HepG2 (cell line): ENCODE measurements around the gene DUS1L. TPM values are rescaled to one million over a fixed set of nuclear protein-coding genes. Genes with fewer than 3 reads are reported as not detected.

Source experiments
- AGO2 ChIP-seq: fragments of 200-400 bp; formaldehyde crosslinking; optimal IDR thresholded peaks from 2 replicates; pipeline ENCODE3; 2017; ENCODE audit warnings: mild to moderate bottlenecking, low read depth, low read length, moderate library complexity
- EEA1 ChIP-seq: sonication (generic); formaldehyde crosslinking; IDR thresholded peaks from 2 replicates; pipeline ENCODE4 v1.5.1; 2020; ENCODE audit warnings: mild to moderate bottlenecking, missing genetic modification reagents, borderline replicate concordance
- ELF1 ChIP-seq: sonication (generic); formaldehyde crosslinking; IDR thresholded peaks from 2 replicates; pipeline ENCODE4 v1.4.0; 2020; ENCODE audit warnings: missing genetic modification reagents
- ETV5 ChIP-seq: IDR thresholded peaks from 2 replicates; pipeline ENCODE4 v1.6.1; 2018; ENCODE audit warnings: missing biosample characterization, missing genetic modification reagents, inconsistent platforms, borderline replicate concordance
- FOXJ3 ChIP-seq: sonication (generic); formaldehyde crosslinking; IDR thresholded peaks from 2 replicates; pipeline ENCODE4 v1.4.0; 2020; ENCODE audit warnings: missing genetic modification reagents, mild to moderate bottlenecking, borderline replicate concordance
- KLF15 ChIP-seq: sonication (generic); formaldehyde crosslinking; IDR thresholded peaks from 2 replicates; pipeline ENCODE4 v1.8.1; 2023; ENCODE audit warnings: borderline replicate concordance, mild to moderate bottlenecking, inconsistent platforms, missing genetic modification reagents, mixed read lengths
- LCORL ChIP-seq, 2 experiments: fragments of 450-650 bp in 1 of 2; sonication (generic) in 1 of 2; formaldehyde crosslinking in 1 of 2; IDR thresholded peaks; 2 replicates each; pipeline versions ENCODE4 v1.5.0 to v1.6.1; 2017 to 2020; ENCODE audit warnings: antibody characterized with exemption in 1 of 2, missing genetic modification reagents in 1 of 2
- NFYC ChIP-seq: IDR thresholded peaks from 2 replicates; pipeline ENCODE4 v1.6.1; 2016; ENCODE audit warnings: missing genetic modification reagents, missing compliant biosample characterization
- NR2C2 ChIP-seq: sonication (generic); formaldehyde crosslinking; IDR thresholded peaks from 2 replicates; pipeline ENCODE4 v1.4.0; 2020; ENCODE audit warnings: missing genetic modification reagents, mild to moderate bottlenecking, moderate library complexity, borderline replicate concordance
- NR2F6 ChIP-seq, 2 experiments: IDR thresholded peaks; 2 replicates each; pipeline ENCODE4 v1.6.1; 2016; ENCODE audit warnings: antibody characterized with exemption in 1 of 2, mild to moderate bottlenecking in 1 of 2
- RBFOX2 ChIP-seq: fragments of 200-400 bp; formaldehyde crosslinking; IDR thresholded peaks from 2 replicates; pipeline ENCODE4 v1.6.1; 2017; ENCODE audit warnings: low read depth, mild to moderate bottlenecking, low read length
- RBM22 ChIP-seq: fragments of 200-400 bp; formaldehyde crosslinking; optimal IDR thresholded peaks from 2 replicates; pipeline ENCODE3; 2017; ENCODE audit warnings: mild to moderate bottlenecking, low read length, moderate library complexity
- REPIN1 ChIP-seq: sonication (generic); formaldehyde crosslinking; IDR thresholded peaks from 2 replicates; pipeline ENCODE4 v1.8.0; 2022; ENCODE audit warnings: missing genetic modification reagents, low read depth, mild to moderate bottlenecking, borderline replicate concordance
- SATB2 ChIP-seq: sonication (generic); formaldehyde crosslinking; IDR thresholded peaks from 2 replicates; pipeline ENCODE4 v1.5.0; 2020; ENCODE audit warnings: missing genetic modification reagents
- SMC3 ChIP-seq: IDR thresholded peaks from 2 replicates; pipeline ENCODE4 v1.6.1; 2011; ENCODE audit warnings: low read length, improper control_type of control experiment
- ZKSCAN5 ChIP-seq: sonication (generic); formaldehyde crosslinking; IDR thresholded peaks from 2 replicates; pipeline ENCODE4 v1.5.1; 2020; ENCODE audit warnings: mild to moderate bottlenecking, missing genetic modification reagents
- ZNF274 ChIP-seq: sonication (generic); formaldehyde crosslinking; IDR thresholded peaks from 2 replicates; pipeline ENCODE4 v1.5.1; 2020; ENCODE audit warnings: mild to moderate bottlenecking, missing genetic modification reagents
- ZNF331 ChIP-seq: sonication (generic); formaldehyde crosslinking; IDR thresholded peaks from 2 replicates; pipeline ENCODE4 v1.4.0; 2020; ENCODE audit warnings: missing genetic modification reagents
- ZNF333 ChIP-seq: sonication (generic); formaldehyde crosslinking; IDR thresholded peaks from 2 replicates; pipeline ENCODE4 v1.4.0; 2020; ENCODE audit warnings: mild to moderate bottlenecking, missing genetic modification reagents, borderline replicate concordance
- ZNF382 ChIP-seq: sonication (generic); formaldehyde crosslinking; IDR thresholded peaks from 2 replicates; pipeline ENCODE4 v1.5.0; 2020; ENCODE audit warnings: missing genetic modification reagents, mild to moderate bottlenecking, borderline replicate concordance
- ZNF431 ChIP-seq: sonication (generic); formaldehyde crosslinking; IDR thresholded peaks from 2 replicates; pipeline ENCODE4 v1.9.0; 2022; ENCODE audit warnings: missing genetic modification reagents, low read depth, mild to moderate bottlenecking, borderline replicate concordance
- polyA plus RNA-seq, 8 experiments: library from polyadenylated mRNA; depleted of rRNA in 3 of 8; stranded (reverse) in 7 of 8; unstranded in 1 of 8; fragments of >200 nt; fragmentation: Illumina TruSeq in 4 of 8; extraction: Trizol in 4 of 8; gene quantifications; 2 replicates each; pipeline versions ENCODE4 v1.2.1 to v1.2.3, GENCODE V29; 2011 to 2016; ENCODE audit warnings: low read depth in 4 of 8, missing spikeins in 1 of 8, mixed read lengths in 1 of 8; ENCODE audit not compliant: insufficient read depth in 1 of 8
- total RNA-seq, 5 experiments: library from RNA; depleted of rRNA; stranded (reverse); fragments of >200 nt; fragmentation: Illumina TruSeq; extraction: Trizol; gene quantifications; 2 replicates each; pipeline ENCODE4 v1.2.3, GENCODE V29; 2016; ENCODE audit warnings: low read depth in 1 of 5
- TF ChIP-seq, protein P1 (sequence below), 2 experiments: sonication (generic) in 1 of 2; formaldehyde crosslinking in 1 of 2; IDR thresholded peaks; 2 replicates each; pipeline versions ENCODE4 v1.5.1 to v1.6.1; 2011 to 2020; ENCODE audit warnings: borderline replicate concordance in 1 of 2, low read depth in 1 of 2, low read length in 1 of 2, mild to moderate bottlenecking in 1 of 2, missing genetic modification reagents in 1 of 2, moderate library complexity in 1 of 2
- TF ChIP-seq, protein P2 (sequence below): sonication (generic); formaldehyde crosslinking; IDR thresholded peaks from 2 replicates; pipeline ENCODE4 v1.4.0; 2020; ENCODE audit warnings: missing genetic modification reagents
- TF ChIP-seq, protein P3 (sequence below): sonication (generic); formaldehyde crosslinking; IDR thresholded peaks from 2 replicates; pipeline ENCODE4 v1.5.0; 2020; ENCODE audit warnings: missing genetic modification reagents
- TF ChIP-seq, protein P4 (sequence below): sonication (generic); formaldehyde crosslinking; IDR thresholded peaks from 2 replicates; pipeline ENCODE4 v1.4.0; 2020; ENCODE audit warnings: low read depth, mild to moderate bottlenecking, missing genetic modification reagents

Gene DUS1L
- total and polyA plus RNA-seq, 2 of the 13 experiments (the other 11 are each of a cell fraction or from before 2014, with no cell fraction given) = 81.0 to 109 TPM

DNA sequence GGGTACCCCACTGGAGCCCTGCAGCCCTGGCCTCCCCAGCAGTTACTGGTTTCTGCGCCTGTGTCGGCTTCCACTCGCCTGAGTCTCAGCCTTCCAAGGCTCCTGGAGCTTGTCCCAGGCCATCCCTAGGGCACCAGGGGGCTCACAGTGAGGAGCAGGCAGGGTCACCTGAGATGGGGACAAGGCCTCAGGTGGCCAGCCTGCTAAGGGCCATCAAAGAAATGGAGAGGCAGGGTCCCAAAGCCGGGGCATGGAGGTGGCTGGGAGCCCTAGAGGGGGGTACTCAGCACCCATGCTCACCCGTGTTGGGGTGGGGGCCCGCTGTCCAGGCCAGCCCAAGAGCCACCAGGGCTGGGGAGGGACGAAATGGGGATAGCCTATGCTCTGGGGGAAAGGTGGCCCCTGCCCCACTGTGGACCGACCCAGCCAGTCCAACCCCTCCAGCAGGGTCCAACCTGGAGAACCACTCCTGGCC lies 31.1 kb upstream of the DUS1L start (continued):
- TF ChIP-seq ZNF333 (CRISPR knock-in tag) (0 out of 2 replicates have a peak, but pooled peaks have one; percentile 0), ETV5 (no peak), ZNF382 (CRISPR knock-in tag) (no peak), NR2C2 (CRISPR knock-in tag) (peak; percentile 33; the same call in 1 of the 2 replicates), SMC3 (no peak), ZNF331 (CRISPR knock-in tag) (no peak), FOXJ3 (CRISPR knock-in tag) (no peak), ZNF431 (CRISPR knock-in tag) (0 out of 2 replicates have a peak, but pooled peaks have one; percentile 19), AGO2 (peak; percentile 77), KLF15 (CRISPR knock-in tag) (no peak), RBM22 (no peak), ZKSCAN5 (CRISPR knock-in tag) (no peak), ELF1 (CRISPR knock-in tag) (no peak), NR2F6 (IDR thresholded peaks at IDR 0.05) (no peak), NR2F6 (CRISPR knock-in tag; IDR thresholded peaks at IDR 0.05) (no peak), ZNF274 (no peak), LCORL (IDR thresholded peaks at IDR 0.05) (no peak), LCORL (CRISPR knock-in tag; IDR thresholded peaks at IDR 0.05) (peak; percentile 47; the same call in 1 of the 2 replicates), EEA1 (CRISPR knock-in tag) (no peak), REPIN1 (CRISPR knock-in tag) (no peak), RBFOX2 (no peak), SATB2 (CRISPR knock-in tag) (no peak), NFYC (CRISPR knock-in tag) (no peak)
- TF ChIP-seq, protein P1, sequence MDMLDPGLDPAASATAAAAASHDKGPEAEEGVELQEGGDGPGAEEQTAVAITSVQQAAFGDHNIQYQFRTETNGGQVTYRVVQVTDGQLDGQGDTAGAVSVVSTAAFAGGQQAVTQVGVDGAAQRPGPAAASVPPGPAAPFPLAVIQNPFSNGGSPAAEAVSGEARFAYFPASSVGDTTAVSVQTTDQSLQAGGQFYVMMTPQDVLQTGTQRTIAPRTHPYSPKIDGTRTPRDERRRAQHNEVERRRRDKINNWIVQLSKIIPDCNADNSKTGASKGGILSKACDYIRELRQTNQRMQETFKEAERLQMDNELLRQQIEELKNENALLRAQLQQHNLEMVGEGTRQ (IDR thresholded peaks at IDR 0.05; ENCODE audit: low read depth, low read length) = no peak
- TF ChIP-seq, protein P1 (CRISPR knock-in tag; IDR thresholded peaks at IDR 0.05; ENCODE audit: borderline replicate concordance) = no peak
- TF ChIP-seq, protein P2, sequence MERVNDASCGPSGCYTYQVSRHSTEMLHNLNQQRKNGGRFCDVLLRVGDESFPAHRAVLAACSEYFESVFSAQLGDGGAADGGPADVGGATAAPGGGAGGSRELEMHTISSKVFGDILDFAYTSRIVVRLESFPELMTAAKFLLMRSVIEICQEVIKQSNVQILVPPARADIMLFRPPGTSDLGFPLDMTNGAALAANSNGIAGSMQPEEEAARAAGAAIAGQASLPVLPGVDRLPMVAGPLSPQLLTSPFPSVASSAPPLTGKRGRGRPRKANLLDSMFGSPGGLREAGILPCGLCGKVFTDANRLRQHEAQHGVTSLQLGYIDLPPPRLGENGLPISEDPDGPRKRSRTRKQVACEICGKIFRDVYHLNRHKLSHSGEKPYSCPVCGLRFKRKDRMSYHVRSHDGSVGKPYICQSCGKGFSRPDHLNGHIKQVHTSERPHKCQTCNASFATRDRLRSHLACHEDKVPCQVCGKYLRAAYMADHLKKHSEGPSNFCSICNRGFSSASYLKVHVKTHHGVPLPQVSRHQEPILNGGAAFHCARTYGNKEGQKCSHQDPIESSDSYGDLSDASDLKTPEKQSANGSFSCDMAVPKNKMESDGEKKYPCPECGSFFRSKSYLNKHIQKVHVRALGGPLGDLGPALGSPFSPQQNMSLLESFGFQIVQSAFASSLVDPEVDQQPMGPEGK (CRISPR knock-in tag) = no peak
- TF ChIP-seq, protein P3, sequence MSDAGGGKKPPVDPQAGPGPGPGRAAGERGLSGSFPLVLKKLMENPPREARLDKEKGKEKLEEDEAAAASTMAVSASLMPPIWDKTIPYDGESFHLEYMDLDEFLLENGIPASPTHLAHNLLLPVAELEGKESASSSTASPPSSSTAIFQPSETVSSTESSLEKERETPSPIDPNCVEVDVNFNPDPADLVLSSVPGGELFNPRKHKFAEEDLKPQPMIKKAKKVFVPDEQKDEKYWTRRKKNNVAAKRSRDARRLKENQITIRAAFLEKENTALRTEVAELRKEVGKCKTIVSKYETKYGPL (CRISPR knock-in tag) = no peak
- TF ChIP-seq, protein P4, sequence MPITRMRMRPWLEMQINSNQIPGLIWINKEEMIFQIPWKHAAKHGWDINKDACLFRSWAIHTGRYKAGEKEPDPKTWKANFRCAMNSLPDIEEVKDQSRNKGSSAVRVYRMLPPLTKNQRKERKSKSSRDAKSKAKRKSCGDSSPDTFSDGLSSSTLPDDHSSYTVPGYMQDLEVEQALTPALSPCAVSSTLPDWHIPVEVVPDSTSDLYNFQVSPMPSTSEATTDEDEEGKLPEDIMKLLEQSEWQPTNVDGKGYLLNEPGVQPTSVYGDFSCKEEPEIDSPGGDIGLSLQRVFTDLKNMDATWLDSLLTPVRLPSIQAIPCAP (CRISPR knock-in tag) = no peak
